HG02840 (cell line): ENCODE results near the gene SULT1C2.
"Not testable (repeated sequence)": the region's sequence is repeated elsewhere in the genome, so short reads cannot be mapped to it uniquely, and the experiment has no call there.

Experiments used
- ATAC-seq: cut with Tn5 transposase; IDR thresholded peaks from one replicate; pipeline ENCODE4 v1.9.1; 2021; ENCODE audit warnings: mild to moderate bottlenecking, moderate library complexity, moderate number of reproducible peaks; ENCODE audit not compliant: unreplicated experiment, low FRiP score

SULT1C2 gene

GRCh38 chr2:108348816-108349570 is 60.3 kb downstream of the SULT1C2 start:
- no peak for ATAC-seq

- no peak for ATAC-seq
Observed at GRCh38 chr2:108349571-108349928, 60.9 kb downstream of the SULT1C2 start.

GRCh38 chr2:108351889-108352288 is 63.2 kb downstream of the SULT1C2 start:
- ATAC-seq = no peak

GRCh38 chr2:108354136-108354535 is 65.4 kb downstream of the SULT1C2 start:
- ATAC-seq = no peak

- no peak for ATAC-seq
Observed at GRCh38 chr2:108355906-108356734, 67.4 kb downstream of the SULT1C2 start.

GRCh38 chr2:108359336-108359735 is 70.6 kb downstream of the SULT1C2 start:
- ATAC-seq = not testable (repeated sequence)
